Measurements from ENCODE around the gene PLXDC2.
"Not testable (repeated sequence)": the region's sequence is repeated elsewhere in the genome, so short reads cannot be mapped to it uniquely, and the experiment has no call there.

PLXDC2 gene

DNA sequence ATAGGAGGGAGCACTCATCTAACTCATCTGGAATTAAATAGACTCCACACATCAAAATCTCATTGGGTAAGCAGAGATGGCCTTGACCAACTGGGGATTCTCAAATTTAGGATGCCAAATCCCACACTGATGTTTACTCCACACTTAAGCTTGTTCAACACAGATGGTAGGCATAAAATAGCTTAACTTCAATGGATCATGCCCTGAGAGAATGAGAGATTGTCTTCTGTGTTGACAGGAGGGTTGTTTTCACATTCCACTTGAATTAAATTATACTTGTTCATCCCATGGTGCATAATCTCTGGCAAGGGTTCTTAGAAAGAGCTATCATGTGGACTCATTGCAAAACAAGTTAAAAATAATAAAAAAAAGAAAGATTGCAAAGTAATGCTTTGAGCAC is 391.4 kb downstream of the PLXDC2 start:
- no peak for DNase-seq (ENCODE audit: low read depth)

DNA sequence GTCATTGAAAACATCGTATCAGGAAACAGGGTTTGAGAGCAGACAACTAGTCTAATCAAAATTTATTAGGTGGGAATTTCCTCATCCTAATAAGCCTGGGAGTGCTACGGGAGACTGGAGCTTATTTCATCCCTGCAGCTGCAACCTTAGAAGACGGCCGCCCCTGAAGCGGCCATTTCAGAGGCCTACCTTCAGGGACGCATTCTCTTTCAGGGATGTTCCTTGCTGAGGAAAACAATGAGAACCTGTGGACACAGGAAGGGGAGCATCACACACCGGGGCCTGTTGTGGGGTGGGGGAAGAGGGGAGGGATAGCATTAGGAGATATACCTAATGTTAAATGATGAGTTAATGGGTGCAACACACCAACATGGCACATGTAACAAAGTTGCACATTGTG is 392.9 kb downstream of the PLXDC2 start:
- DNase-seq (ENCODE audit: low read depth): not testable (repeated sequence)

DNA sequence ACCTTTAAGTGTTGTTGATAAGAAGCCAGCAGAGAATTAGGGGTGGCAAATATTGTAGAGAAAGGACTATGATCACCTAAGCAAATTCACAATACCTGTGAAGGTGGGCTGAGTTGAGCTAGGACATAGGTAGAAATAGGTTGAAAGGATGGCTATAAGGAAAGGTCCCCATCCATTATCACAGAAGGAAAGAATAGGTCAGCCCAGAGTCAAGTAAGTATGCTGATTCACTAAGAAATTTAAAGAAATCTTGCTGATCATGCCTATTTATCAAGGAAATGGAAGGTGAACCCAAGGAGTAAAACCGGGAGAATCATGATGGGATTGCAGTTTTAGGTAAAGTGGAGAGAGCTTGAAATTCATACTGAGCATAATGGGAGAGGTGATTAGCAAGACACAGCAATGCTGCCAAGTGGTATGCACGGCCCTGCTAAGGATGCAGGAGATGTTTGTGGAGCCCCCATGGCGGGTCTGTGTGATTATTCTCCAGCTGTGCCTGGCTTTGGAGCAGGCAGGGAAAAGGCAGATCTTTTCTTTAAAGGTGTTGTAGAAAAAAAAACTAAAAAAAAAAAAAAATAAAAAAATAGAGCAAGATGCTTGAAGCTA is 399.4 kb downstream of the PLXDC2 start:
- DNase-seq (ENCODE audit: low read depth): no peak

DNA sequence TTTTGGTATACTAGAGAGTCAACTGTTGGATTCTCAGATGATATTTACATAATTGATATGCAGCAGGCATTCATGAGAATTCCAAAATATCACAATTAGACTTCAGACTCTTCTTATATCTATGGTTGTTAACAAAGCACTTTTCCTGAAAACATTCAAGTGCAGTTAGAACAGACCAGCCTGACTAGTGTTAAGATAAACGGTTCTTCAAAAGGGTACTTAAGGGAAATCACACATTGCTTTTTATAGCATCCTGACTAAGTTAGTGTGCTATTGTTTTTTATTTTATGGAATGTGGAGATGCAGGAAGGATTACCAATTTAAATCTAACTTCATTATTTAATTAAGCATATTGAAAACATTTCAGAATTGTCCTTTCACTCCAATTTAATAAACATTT is 405.1 kb downstream of the PLXDC2 start:
- no peak for DNase-seq (ENCODE audit: low read depth)

DNA sequence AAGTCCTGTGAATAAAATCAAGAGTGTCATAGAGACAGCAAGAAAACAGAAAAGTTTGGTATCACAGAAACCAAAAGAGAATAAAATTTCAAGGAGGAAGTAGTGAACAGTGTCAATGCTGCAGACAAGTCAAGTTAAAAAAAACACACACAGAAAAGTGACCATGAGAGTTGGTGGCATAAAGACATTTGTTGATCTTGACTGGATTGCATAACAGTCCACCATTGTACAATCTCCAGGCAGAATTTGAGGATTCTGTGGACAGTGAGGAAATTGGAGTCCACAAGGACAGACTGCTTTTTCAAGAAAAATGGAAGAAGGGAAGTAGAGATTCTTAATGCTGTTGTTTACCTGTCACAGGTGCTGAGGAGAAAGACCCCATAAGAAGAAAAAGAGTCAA is 412.5 kb downstream of the PLXDC2 start:
- DNase-seq (ENCODE audit: low read depth): no peak

DNA sequence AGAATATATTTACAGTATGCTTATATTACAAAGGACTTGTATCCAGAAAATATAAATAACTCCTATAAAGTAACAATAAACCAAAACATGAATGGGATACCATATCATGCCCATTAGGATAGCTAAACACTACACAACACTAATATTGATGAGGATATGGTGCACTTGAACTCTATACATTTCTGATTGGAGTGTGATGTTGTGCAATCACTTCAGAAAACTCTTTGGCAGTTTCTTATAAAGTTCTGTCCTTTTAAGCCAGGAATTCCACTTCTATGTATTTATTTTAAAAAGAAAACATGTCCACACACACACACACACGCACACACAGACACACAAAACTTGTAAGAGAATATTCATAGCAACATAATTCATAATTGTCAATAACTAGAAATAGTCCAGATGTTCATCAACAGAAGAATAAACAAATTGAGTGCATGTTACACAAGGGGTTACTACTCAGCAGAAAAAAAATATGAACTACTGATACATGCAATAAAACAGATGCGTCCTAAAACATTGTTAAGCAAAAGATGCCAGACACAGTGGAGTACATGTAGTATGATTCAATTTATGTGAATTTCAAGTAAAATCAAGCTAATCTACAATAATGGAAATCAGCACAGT is 416.0 kb downstream of the PLXDC2 start:
- DNase-seq (ENCODE audit: low read depth): no peak

DNA sequence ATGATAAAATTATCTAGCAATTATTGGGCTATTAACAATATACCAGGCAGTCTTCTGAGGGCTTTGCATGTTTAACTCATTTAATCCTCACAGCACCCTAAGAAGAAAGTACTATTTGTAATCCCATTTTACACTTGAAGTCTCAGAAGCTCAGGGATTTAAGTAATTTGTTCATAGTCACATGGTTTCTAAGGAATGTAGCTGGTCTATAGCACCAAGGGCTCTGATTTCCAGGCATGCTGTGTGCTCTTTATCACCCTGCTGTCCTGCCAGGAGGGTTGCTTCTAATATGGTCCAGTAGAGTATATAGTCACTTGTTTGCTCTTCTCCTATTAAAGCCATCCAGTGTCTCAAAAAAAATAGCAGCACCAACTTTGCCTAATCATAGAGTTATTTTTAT is 417.2 kb downstream of the PLXDC2 start:
- DNase-seq (ENCODE audit: low read depth): no peak

DNA sequence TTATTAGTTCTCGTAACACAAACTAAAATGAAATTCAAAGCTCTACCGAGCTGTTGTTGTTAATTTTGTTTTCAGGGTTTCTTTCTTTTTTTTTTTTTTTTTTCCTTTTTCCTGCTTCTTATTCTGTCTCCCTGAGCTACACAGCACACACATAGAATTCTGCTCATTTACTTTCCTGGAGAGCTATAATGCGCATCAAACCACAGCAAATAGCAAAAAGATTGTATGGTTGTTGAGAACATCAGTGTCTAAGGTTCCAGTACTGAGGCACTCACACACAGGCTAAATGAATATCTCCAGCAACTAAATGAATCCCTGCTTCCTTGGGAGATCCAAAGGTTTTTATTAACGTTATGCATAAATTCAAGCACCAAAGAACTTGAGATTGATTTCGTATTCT is 418.3 kb downstream of the PLXDC2 start:
- no peak for DNase-seq (ENCODE audit: low read depth)

DNA sequence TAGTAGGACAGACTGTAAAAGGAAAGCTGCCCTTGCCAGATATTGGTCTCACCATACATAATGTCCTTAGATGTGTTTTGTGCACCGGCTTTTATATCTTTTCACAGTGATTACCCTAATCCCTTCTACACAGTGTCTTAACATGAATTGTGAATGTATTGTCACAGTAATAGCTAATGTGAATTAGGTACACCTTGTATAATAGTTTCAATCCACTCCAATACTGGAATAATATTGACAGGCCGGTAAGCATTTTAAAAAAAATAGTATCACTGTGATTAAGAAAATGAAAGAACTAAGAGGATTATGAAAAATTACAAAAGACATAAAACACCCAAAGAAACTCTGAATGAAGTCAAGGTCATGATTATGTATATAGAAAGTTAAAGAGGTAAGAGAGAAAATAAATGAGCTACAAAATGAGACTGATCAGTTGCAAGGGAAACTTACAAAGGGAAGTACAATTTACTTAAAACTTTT is 420.9 kb downstream of the PLXDC2 start:
- no peak for DNase-seq (ENCODE audit: low read depth)

DNA sequence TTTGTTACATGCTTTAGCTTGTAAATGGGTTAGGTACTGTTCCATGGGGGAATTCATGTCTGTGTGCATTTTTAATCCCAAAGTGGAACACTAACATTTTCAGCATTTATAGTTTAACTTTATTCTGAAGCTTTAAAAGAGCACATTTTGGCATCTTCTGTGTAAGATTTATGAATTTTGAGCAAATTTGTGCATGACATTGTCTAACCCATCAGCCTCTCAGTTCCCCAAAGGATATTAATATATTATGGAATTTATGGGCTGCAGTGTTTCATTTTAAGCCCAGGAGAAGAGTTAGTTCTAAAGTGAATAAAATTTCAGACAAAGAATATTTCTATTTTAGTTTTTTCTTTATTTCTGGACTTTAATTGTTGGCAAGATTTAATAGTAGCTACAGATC is 421.4 kb downstream of the PLXDC2 start:
- DNase-seq (ENCODE audit: low read depth): no peak

DNA sequence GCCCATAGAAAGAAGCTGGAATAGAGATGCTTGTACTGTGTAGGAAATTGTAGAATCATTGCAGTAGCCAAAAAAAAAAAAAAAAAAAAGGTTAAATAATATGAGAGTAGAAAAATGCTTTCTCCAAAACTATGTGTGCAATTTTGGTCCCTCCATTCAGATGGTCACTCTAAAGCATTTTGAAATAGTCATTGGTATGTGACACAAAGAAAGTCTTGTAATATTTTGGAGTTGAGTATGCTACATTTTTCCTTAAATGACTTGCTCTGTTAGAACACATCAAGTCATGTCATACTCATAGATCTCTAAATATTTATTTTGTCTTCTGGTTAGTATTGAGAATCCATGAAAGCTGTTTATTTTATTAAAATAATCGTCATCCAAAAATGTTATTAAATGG is 424.4 kb downstream of the PLXDC2 start:
- DNase-seq (ENCODE audit: low read depth): no peak

DNA sequence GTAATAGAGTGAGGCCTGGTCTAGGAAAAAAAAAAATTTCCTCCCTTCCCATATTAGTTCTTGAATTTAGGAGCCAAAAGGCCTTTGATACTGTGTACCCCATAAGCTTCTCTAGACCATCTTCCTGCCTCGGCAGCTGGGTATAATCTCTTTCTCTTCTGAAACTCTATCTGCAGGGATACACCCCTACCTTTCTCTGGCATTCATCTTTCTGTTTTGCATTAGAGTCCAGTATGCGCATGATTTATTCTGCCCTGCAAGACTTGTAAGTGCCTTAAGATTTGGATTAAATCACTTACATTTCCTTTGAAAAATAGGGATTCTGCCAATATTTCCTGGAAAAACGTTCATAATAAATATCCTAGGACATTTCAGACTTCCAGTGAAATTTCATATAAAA is 431.2 kb downstream of the PLXDC2 start:
- DNase-seq (ENCODE audit: low read depth): no peak

DNA sequence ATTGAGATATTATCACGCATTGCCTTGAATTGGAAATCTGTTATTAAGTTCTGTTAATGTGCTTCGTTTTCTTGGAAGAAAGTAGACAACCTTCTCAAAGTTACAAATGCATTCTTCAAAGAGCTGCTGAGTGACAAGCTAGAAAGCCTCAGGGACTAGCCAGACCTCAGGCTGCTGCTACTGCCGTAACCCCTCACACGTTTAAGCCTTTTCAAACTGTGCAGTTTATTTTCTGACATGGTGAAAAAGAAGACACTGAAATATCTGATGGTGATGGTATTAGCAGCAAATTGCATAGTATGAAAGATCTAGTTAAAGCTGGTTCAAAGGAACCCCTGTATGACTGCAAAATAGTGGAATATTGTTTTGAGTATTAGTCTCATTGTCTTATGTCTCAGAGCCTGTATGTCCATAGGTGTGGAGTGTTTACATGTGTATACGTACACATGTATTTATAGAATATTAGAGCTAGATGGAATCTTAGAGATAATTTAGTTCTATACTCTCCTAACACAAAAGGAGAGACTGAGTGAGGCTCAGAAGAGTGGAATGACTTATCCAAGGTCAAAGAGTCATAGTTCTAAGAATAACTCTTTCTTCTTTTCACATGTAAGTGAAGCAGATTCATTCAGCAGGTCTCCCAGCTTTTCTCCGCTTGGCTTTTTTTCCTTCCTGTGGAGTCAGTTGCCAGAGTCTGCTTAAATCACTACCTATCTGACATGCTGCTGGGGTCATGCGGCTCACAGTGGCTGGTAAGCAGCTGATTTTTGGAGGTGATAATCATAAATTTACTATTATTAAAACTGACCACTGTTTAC is 431.9 kb downstream of the PLXDC2 start:
- DNase-seq (ENCODE audit: low read depth): no peak

DNA sequence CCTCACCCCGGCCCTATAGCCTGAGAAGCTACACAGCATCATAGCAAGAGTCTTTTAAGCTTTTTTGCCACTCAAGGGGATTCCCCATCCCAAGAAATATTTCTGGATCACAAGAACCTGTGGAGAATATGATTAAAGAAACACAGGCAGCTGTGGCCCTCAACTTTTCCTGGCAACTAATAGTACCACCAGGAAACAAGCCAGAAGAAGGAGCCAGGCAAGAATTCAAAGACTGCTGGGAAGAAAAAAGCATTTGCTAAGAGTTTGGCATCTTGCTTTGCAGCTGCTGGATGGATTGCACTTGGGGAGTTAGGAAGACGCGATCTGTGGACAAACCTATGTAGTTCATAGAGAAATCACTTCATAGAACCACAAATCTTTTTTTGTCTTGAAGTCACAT is 437.8 kb downstream of the PLXDC2 start:
- no peak for DNase-seq (ENCODE audit: low read depth)

DNA sequence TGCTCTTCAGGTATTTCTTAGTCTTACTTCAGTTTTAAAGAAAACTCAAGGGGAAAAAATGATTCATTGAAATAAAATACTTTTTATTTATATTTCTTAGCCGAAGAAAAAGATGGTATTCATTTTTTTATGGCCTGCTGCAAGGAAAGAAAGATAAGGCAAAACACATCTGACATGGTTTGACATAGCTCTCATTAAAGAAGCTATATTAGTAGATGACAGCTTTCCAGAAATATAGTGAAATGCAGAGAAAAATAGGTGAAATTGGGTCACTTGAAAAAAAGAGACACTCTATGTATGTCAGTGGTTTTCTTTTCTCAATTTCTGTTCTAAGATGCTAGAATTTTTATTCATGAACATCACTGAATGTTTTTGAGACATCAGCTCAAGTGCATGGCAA is 438.3 kb downstream of the PLXDC2 start:
- DNase-seq (ENCODE audit: low read depth): no peak

DNA sequence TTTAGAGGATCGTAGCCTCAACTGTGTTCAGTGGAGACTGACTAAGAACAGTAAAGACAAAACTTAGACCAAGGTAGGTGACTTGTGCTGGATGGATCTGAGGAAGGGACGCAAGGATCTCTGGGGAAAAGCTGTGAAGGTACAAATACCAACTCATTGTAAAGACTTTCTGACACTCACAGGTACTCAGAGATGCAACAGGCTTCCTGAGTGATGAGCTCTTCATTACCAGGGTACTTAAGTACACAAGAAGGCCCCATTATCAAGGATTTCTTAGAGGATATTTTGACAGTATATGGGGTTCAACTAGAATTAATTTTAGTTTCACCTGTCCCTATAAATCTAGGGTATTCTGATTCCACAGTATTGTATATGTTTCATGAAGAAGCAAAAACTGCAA is 440.7 kb downstream of the PLXDC2 start:
- DNase-seq (ENCODE audit: low read depth): no peak

DNA sequence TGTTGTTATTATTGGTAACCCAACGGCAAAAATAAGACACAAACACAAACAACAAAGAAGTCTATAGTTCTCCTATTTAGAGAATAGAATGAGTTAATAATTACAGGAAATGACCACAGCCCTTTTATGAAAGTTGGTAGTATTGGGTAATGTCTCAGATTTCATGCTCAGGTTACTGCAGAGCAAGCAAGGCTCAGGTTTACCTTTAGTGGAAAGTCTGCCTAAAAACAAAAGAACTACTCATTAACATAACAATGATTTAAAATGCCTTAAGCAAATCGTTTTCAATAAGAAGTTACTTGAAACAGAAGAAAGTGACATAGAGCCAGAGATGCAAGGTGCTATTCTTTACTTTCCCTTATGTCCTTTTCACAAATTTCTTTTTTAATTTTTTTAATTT is 441.2 kb downstream of the PLXDC2 start:
- no peak for DNase-seq (ENCODE audit: low read depth)

DNA sequence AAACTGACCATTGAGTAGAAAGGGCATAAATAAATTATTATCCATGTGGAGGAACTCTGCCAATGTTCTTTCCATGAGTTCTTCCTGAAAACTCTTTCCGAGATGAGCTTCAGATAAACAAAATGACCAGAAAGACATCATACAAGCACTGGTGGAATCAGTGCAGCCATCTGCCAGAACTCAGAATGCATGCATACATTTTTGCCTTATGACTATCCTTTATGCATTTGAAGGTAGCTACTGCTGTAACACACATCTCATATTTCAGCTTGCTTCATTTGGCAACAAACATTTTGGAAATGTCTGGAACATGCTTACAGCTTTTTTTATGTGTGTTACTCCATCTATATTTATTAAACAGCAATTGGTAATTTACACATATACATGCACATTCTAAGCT is 448.9 kb downstream of the PLXDC2 start:
- DNase-seq (ENCODE audit: low read depth): no peak

DNA sequence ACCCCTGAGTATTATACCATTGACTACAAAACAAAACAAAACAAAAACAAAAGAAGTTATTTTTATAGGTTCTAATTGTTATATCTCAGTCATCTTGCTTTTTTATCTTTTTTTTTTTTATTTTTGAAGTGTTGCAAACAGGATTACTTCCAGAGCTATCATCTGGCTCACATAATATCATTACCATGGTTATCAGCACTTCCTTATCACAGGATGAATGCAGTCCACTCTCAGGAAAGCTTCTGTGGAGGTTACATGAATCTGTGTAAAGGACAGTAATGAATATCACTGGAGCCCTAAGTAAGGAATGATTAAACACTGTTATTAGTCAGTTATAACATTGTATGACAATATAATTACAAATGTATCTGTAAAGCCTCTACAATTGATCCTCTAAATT is 451.5 kb downstream of the PLXDC2 start:
- no peak for DNase-seq (ENCODE audit: low read depth)

DNA sequence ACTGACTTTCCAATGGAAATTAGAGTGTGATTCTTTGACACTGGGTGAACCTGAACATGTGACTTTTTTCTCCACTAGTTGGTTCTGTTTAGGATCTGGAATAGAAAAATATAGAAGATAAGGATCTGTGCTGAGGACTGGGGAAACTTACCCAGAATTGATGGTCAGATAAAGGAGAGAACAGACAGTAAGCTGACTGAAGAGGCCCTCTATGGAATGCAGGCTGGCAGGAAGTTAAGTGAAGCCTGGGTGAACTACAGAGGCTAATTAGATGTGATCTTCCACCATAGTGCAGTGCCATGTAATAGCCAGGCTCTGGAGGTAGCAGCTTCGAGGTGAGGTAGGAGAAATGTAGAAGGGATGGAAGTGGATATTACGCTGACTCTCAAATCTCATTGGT is 455.3 kb downstream of the PLXDC2 start:
- no peak for DNase-seq (ENCODE audit: low read depth)

DNA sequence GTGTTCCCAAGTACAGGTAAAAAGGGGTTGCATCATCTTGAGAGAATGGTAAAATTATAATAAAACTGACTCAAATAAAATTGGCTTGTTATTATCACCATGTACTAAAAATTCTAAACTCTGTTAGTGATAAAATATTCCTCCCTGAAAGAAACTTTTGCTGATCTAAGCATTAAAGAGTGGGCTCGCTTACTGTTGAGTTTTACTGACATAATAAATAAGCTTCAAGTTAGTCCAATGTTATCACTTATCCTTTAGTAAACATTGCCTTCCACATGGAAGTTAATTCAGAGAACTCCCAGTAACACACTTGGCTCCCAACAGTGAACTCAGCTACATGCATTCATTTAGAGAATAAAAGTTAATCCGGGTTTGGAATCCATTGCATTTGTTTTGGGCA is 456.4 kb downstream of the PLXDC2 start:
- DNase-seq (ENCODE audit: low read depth): no peak

DNA sequence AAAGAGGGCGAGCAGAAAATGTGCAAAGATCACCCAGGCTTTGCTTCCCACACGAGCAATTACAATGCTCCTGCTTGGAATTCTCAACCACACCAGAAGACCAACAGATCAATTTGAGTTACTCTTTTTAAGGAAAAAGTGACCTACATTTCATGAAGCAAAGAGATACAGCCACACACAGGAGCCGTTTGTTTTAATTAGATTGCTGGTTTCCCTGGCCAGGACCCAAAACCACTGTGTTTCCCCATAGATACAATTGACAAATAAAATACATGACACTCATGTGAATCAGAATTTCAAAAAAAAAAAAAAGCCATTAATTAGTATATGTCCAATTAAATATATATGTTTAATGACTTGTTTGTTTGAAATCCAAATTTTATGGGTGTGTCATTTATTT is 458.3 kb downstream of the PLXDC2 start:
- DNase-seq (ENCODE audit: low read depth): no peak

Measured in activated T-helper 1 cell treated with Interleukin-2 at 50 U/mL for 16 hours (primary cell).